OCI-LY7 (cell line): ENCODE measurements around the gene POU3F2. TPM values are rescaled to one million over a fixed set of nuclear protein-coding genes. Genes with fewer than 3 reads are reported as not detected.

Source experiments
- BruUV-seq: library from RNA; stranded (reverse); fragments of 400-500 nt; replicated peaks from 2 replicates; lab custom pipeline; 2021; lab: Mats Ljungman, UMichigan
- CTCF ChIA-PET: fragments of 300-600 bp; sonication (Branson Sonifier 250); formaldehyde crosslinking; loops from one replicate; lab custom pipeline; 2022; ENCODE audit warnings: antibody characterized with exemption; ENCODE audit not compliant: unreplicated experiment; lab: Charles Lee
- POLR2A ChIA-PET: fragments of 300-600 bp; sonication (Branson Sonifier 250); formaldehyde crosslinking; loops from one replicate; lab custom pipeline; 2022; ENCODE audit warnings: antibody characterized with exemption; lab: Charles Lee
- DNase-seq: peaks from one replicate; pipeline ENCODE4 v3.0.0-alpha.2; 2015; ENCODE audit warnings: low spot score
- H2AFZ ChIP-seq: fragments of 200-600 bp; sonication (generic), shearing (Covaris generic); 2 replicates; pipeline ENCODE4 v1.6.1; 2014; ENCODE audit warnings: mild to moderate bottlenecking, antibody characterized with exemption, low read length, moderate library complexity
- H3K27ac ChIP-seq: fragments of 200-600 bp; sonication (generic); 2 replicates; pipeline ENCODE4 v1.5.1; 2014; ENCODE audit warnings: mixed run types, low read depth, mild to moderate bottlenecking, moderate library complexity, low read length, inconsistent platforms; ENCODE audit not compliant: poor library complexity, severe bottlenecking
- H3K36me3 ChIP-seq: fragments of 200-600 bp; sonication (generic); 2 replicates; pipeline ENCODE4 v1.6.1; 2014; ENCODE audit warnings: mild to moderate bottlenecking, antibody characterized with exemption, low read length, moderate library complexity, mixed read lengths; ENCODE audit not compliant: insufficient read depth
- H3K4me1 ChIP-seq: fragments of 200-600 bp; sonication (generic); 2 replicates; pipeline ENCODE4 v1.5.1; 2014; ENCODE audit warnings: mild to moderate bottlenecking, low read length; ENCODE audit not compliant: insufficient read depth, poor library complexity, severe bottlenecking
- H3K4me2 ChIP-seq: fragments of 200-600 bp; sonication (generic); 2 replicates; pipeline ENCODE4 v1.6.1; 2014; ENCODE audit warnings: mild to moderate bottlenecking, low read length
- H3K4me3 ChIP-seq: fragments of 200-600 bp; sonication (generic); 2 replicates; pipeline ENCODE4 v1.5.1; 2014; ENCODE audit warnings: mild to moderate bottlenecking, low read depth, low read length; ENCODE audit not compliant: poor library complexity, severe bottlenecking
- H3K79me2 ChIP-seq: fragments of 200-600 bp; sonication (generic); 2 replicates; pipeline ENCODE4 v1.6.1; 2016; ENCODE audit warnings: low read depth, mild to moderate bottlenecking, low read length, moderate library complexity, mixed read lengths; ENCODE audit not compliant: insufficient read depth
- H3K9me2 ChIP-seq: fragments of 200-600 bp; sonication (generic); 2 replicates; pipeline ENCODE4 v1.6.1; 2016; ENCODE audit warnings: mild to moderate bottlenecking, low read length, mixed read lengths; ENCODE audit not compliant: insufficient read depth
- H3K9me3 ChIP-seq: fragments of 200-600 bp; sonication (generic); 2 replicates; pipeline ENCODE4 v1.6.1; 2014; ENCODE audit warnings: mild to moderate bottlenecking, mixed run types, low read length, mixed read lengths
- H4K20me1 ChIP-seq: fragments of 200-600 bp; sonication (generic); 2 replicates; pipeline ENCODE4 v1.6.1; 2014; ENCODE audit warnings: mild to moderate bottlenecking, antibody characterized with exemption, low read length, moderate library complexity, mixed read lengths; ENCODE audit not compliant: insufficient read depth
- CTCF ChIP-seq: fragments of 200-600 bp; sonication (generic); conservative IDR thresholded peaks from 2 replicates; pipeline ENCODE4 v1.5.1; 2014; ENCODE audit warnings: mild to moderate bottlenecking, antibody characterized with exemption, low read length, moderate library complexity, mixed read lengths
- EZH2phosphoT487 ChIP-seq: fragments of 200-600 bp; sonication (generic); IDR thresholded peaks from 2 replicates; pipeline ENCODE4 v1.6.1; 2018; ENCODE audit warnings: low read depth, borderline replicate concordance, mild to moderate bottlenecking, mixed run types, antibody characterized with exemption, low read length, moderate library complexity, mixed read lengths
- intact Hi-C: fragments of 100-400 bp; cut with micrococcal nuclease; formaldehyde crosslinking; loops from one replicate; pipeline ENCODE4 v1.10.0; 2022; ENCODE audit not compliant: unreplicated experiment
- total RNA-seq, 2 experiments: library from RNA; depleted of rRNA in 1 of 2; stranded (reverse); fragments of >200 nt in 1 of 2; shearing (Covaris generic) in 1 of 2; gene quantifications; 2 replicates each; pipeline ENCODE4 v1.2.3, GENCODE V29; 2014 to 2022

Gene POU3F2
- total RNA-seq, 2 experiments from 2014 or later, result not detected

GRCh38 chr6:98838032-98838431, 3.7 kb downstream of the POU3F2 start:
- H3K36me3 ChIP-seq, result no peaks in the 10 kb centered on the region
- POLR2A ChIA-PET, result interaction anchor here (0.7 kb wide), 1 partner anchor 345 kb away, joined by 3 read pairs; no protein-coding TSS in a partner anchor
- H3K9me2 ChIP-seq, result no peaks in the 10 kb centered on the region
- no peaks in the 10 kb centered on the region for H3K79me2 ChIP-seq
- no peak overlapping the region for H3K4me3 ChIP-seq
- no peak overlapping the region for H3K4me2 ChIP-seq
- no TSS peak for BruUV-seq
- TF ChIP-seq CTCF, result no peak
- no peak for TF ChIP-seq EZH2phosphoT487
- intact Hi-C loops, result loop anchor here (5.0 to 10.0 kb wide), 2 partner anchors 194 to 1123 kb away; no protein-coding TSS in a partner anchor
- peaks cover 5% of the 10 kb centered on the region for H3K4me1 ChIP-seq
- H3K9me3 ChIP-seq, result no peaks in the 10 kb centered on the region
- peaks cover 4% of the 10 kb centered on the region; the same call in 1 of the 2 replicates for H4K20me1 ChIP-seq
- no peak overlapping the region for H2AFZ ChIP-seq
- no peak overlapping the region for H3K27ac ChIP-seq
- CTCF ChIA-PET, result no interaction called here
- DNase-seq, result no peak

GRCh38 chr6:98838975-98839374, 4.6 kb downstream of the POU3F2 start:
- peaks cover 5% of the 10 kb centered on the region for H3K4me1 ChIP-seq
- no peak for TF ChIP-seq CTCF
- TF ChIP-seq EZH2phosphoT487, result no peak
- no peak overlapping the region for H3K4me3 ChIP-seq
- no peak overlapping the region for H2AFZ ChIP-seq
- CTCF ChIA-PET, result no interaction called here
- intact Hi-C loops, result loop anchor here (5.0 to 10.0 kb wide), 2 partner anchors 193 to 1124 kb away; no protein-coding TSS in a partner anchor
- H3K27ac ChIP-seq, result no peak overlapping the region
- POLR2A ChIA-PET, result no interaction called here
- no TSS peak for BruUV-seq
- no peaks in the 10 kb centered on the region for H3K9me2 ChIP-seq
- H3K79me2 ChIP-seq, result no peaks in the 10 kb centered on the region
- H4K20me1 ChIP-seq, result peaks cover 4% of the 10 kb centered on the region; the same call in 1 of the 2 replicates
- no peaks in the 10 kb centered on the region for H3K9me3 ChIP-seq
- no peak for DNase-seq
- no peak overlapping the region for H3K4me2 ChIP-seq
- no peaks in the 10 kb centered on the region for H3K36me3 ChIP-seq

GRCh38 chr6:98839781-98840361, 5.5 kb downstream of the POU3F2 start:
- BruUV-seq, result no TSS peak
- no peak overlapping the region for H3K4me2 ChIP-seq
- no peaks in the 10 kb centered on the region for H3K9me2 ChIP-seq
- H3K36me3 ChIP-seq, result no peaks in the 10 kb centered on the region
- no peak for DNase-seq
- ChIA-PET POLR2A (no interaction called here), CTCF (no interaction called here)
- H3K4me3 ChIP-seq, result no peak overlapping the region
- no peaks in the 10 kb centered on the region for H3K9me3 ChIP-seq
- TF ChIP-seq CTCF (no peak; the same call in 1 of the 2 replicates), EZH2phosphoT487 (no peak)
- H4K20me1 ChIP-seq, result peaks cover 4% of the 10 kb centered on the region; the same call in 1 of the 2 replicates
- intact Hi-C loops, result loop anchor here (5.0 to 10.0 kb wide), 2 partner anchors 192 to 1125 kb away; no protein-coding TSS in a partner anchor
- H2AFZ ChIP-seq, result no peak overlapping the region
- H3K79me2 ChIP-seq, result no peaks in the 10 kb centered on the region
- H3K4me1 ChIP-seq, result peaks cover 5% of the 10 kb centered on the region
- no peak overlapping the region for H3K27ac ChIP-seq
